Body of pancreas (tissue), 4 donors: ENCODE results near the gene DBP. TPM values are rescaled to one million over a fixed set of nuclear protein-coding genes. Genes with fewer than 3 reads are reported as not detected.

Experiments
- ATAC-seq: fragments of 150-250 bp; one replicate; pipeline ENCODE4 v1.9.1; 2016
- DNase-seq, 4 donors: peaks; one replicate each; pipeline ENCODE4 v3.0.0-alpha.2; 2019
- H3K27ac ChIP-seq, 4 donors: fragments of 200-600 bp; sonication (generic); 1 replicate in 3 of 4; 2 replicates in 1 of 4; pipeline versions ENCODE4 v1.5.1 to v1.6.1; 2016 to 2019; ENCODE audit warnings: mild to moderate bottlenecking in 1 of 4, mixed read lengths in 1 of 4, moderate library complexity in 1 of 4
- H3K27me3 ChIP-seq, 2 donors: fragments of 200-600 bp; sonication (generic); one replicate each; pipeline ENCODE4 v1.6.0; 2016; ENCODE audit warnings: mild to moderate bottlenecking in 1 of 2
- H3K36me3 ChIP-seq, 2 donors: fragments of 200-600 bp; sonication (generic); replicated peaks in 1 of 2; 2 replicates each; pipeline ENCODE4 v1.5.1; 2016; ENCODE audit warnings: low read depth in 2 of 2; ENCODE audit not compliant: insufficient read depth in 1 of 2
- H3K4me1 ChIP-seq: fragments of 200-600 bp; sonication (generic); one replicate; pipeline ENCODE4 v1.6.0; 2016
- H3K4me3 ChIP-seq, 2 donors: fragments of 200-600 bp; sonication (generic); 1 replicate in 1 of 2; 2 replicates in 1 of 2; pipeline ENCODE4 v1.5.1; 2016 to 2019
- H3K9me3 ChIP-seq, 3 donors: fragments of 200-600 bp; sonication (generic); 1 replicate in 2 of 3; 2 replicates in 1 of 3; pipeline ENCODE4 v1.5.1; 2016
- CTCF ChIP-seq, 7 experiments: fragments of 450-650 bp in 4 of 7; fragments of 200-600 bp in 3 of 7; sonication (generic) in 3 of 7; IDR thresholded peaks; one replicate each; pipeline ENCODE4 v1.5.1; 2016 to 2019; ENCODE audit warnings: antibody characterized with exemption in 7 of 7
- POLR2A ChIP-seq, 3 donors: fragments of 450-650 bp; IDR thresholded peaks; one replicate each; pipeline ENCODE4 v1.6.1; 2016; ENCODE audit warnings: antibody characterized with exemption in 3 of 3, mild to moderate bottlenecking in 2 of 3
- WGBS, 2 donors: methylation state at CpG; one replicate each; pipeline ENCODE4 v1.1.5; 2017; 5-methylcytosine and 5-hydroxymethylcytosine counted together
- intact Hi-C: fragments of 100-400 bp; cut with DNase I; formaldehyde crosslinking; loops from one replicate; pipeline ENCODE4 v1.15.1; 2023
- total RNA-seq, 2 donors: library from RNA; depleted of rRNA; stranded (reverse); fragments of >200 nt; gene quantifications; one replicate each; pipeline ENCODE4 v1.1.0, GENCODE V29; 2016

Gene DBP
- total RNA-seq, 2 donors from 2014 or later: 2.0 to 4.9 TPM

- no peak overlapping the region for H3K27ac ChIP-seq
- no peak overlapping the region for H3K4me3 ChIP-seq
- no peak for ATAC-seq
- TF ChIP-seq CTCF (IDR thresholded peaks at IDR 0.05) (no peak), POLR2A (IDR thresholded peaks at IDR 0.05) (no peak)
- H3K36me3 ChIP-seq: no peaks in the 10 kb centered on the region
- intact Hi-C loops: no loop called here
- no peak for DNase-seq
- H3K9me3 ChIP-seq: no peaks in the 10 kb centered on the region
- no peaks in the 10 kb centered on the region for H3K4me1 ChIP-seq
- H3K27me3 ChIP-seq: no peaks in the 10 kb centered on the region
- 74 to 83% methylated on average over 6 to 7 of the region's 7 CpGs for WGBS, 2 donors
These were observed 29.8 kb downstream of the DBP start for GRCh38 chr19:48607359-48607755.

- H3K9me3 ChIP-seq: no peaks in the 10 kb centered on the region
- ATAC-seq: no peak
- DNase-seq: no peak
These were observed 30.5 kb downstream of the DBP start, which contains the start of gene SPACA4 for GRCh38 chr19:48606463-48607358. TSS of gene SPACA4 (plus strand) at chr19:48606742. CDS start at chr19:48606979, 237 bp downstream.

GRCh38 chr19:48603850-48604249 lies 33.3 kb downstream of the DBP start:
- Histone ChIP-seq H3K9me3 (no peaks in the 10 kb centered on the region), H3K27ac (no peak overlapping the region), H3K4me1 (no peaks in the 10 kb centered on the region), H3K4me3 (no peak overlapping the region), H3K27me3 (no peaks in the 10 kb centered on the region), H3K36me3 (no peaks in the 10 kb centered on the region)
- DNase-seq (no peak), ATAC-seq (no peak)
- intact Hi-C loops: no loop called here
- 79 to 85% methylated on average over 3 to 7 of the region's 9 CpGs for WGBS, 2 donors
- TF ChIP-seq POLR2A (IDR thresholded peaks at IDR 0.05): no peak
- no peak for TF ChIP-seq CTCF (IDR thresholded peaks at IDR 0.05)

More at GRCh38 chr19:48606463-48607358, 30.5 kb downstream of the DBP start, which contains the start of gene SPACA4:
- H3K36me3 ChIP-seq: no peaks in the 10 kb centered on the region
- intact Hi-C loops: no loop called here
- no peak for TF ChIP-seq POLR2A (IDR thresholded peaks at IDR 0.05)
- no peak for TF ChIP-seq CTCF (IDR thresholded peaks at IDR 0.05)
- H3K27ac ChIP-seq: no peak within 1 kb of the TSS
- no peaks in the 10 kb centered on the region for H3K27me3 ChIP-seq
- H3K4me1 ChIP-seq: no peaks in the 10 kb centered on the region
- WGBS, 2 donors: 80 to 94% methylated on average over 7 to 35 of the region's 39 CpGs
- no peak within 1 kb of the TSS for H3K4me3 ChIP-seq

- no peak overlapping the region for H3K4me3 ChIP-seq
- intact Hi-C loops: no loop called here
- no peaks in the 10 kb centered on the region for H3K27me3 ChIP-seq
- TF ChIP-seq CTCF (IDR thresholded peaks at IDR 0.05) (no peak), POLR2A (IDR thresholded peaks at IDR 0.05) (no peak)
- H3K36me3 ChIP-seq: no peaks in the 10 kb centered on the region
- H3K9me3 ChIP-seq: no peaks in the 10 kb centered on the region
- WGBS, 2 donors: 86 to 95% methylated on average over 11 to 31 of the region's 39 CpGs
- ATAC-seq (no peak), DNase-seq (no peak)
- H3K4me1 ChIP-seq: no peaks in the 10 kb centered on the region
- no peak overlapping the region for H3K27ac ChIP-seq
These were observed 33.7 kb downstream of the DBP start for GRCh38 chr19:48603449-48603848.
